ENCODE measurements around the gene DGKB. TPM values are rescaled to one million over a fixed set of nuclear protein-coding genes. Genes with fewer than 3 reads are reported as not detected.

DGKB gene
- total and polyA plus RNA-seq, 8 donors, result 0.16 to 1.3 (median 0.40) TPM

GRCh38 chr7:14835384-14835783 is 67.2 kb downstream of the DGKB start:
- 85 to 92% methylated on average over 5 of the region's 5 CpGs for whole genome bisulfite sequencing, 2 donors
- no peaks in the 10 kb centered on the region for H3K4me1 ChIP-seq
- DNase-seq (no peak), FAIRE-seq (no peak), ATAC-seq (no peak)
- no peak overlapping the region for H3K4me3 ChIP-seq
- TF ChIP-seq, protein P1, sequence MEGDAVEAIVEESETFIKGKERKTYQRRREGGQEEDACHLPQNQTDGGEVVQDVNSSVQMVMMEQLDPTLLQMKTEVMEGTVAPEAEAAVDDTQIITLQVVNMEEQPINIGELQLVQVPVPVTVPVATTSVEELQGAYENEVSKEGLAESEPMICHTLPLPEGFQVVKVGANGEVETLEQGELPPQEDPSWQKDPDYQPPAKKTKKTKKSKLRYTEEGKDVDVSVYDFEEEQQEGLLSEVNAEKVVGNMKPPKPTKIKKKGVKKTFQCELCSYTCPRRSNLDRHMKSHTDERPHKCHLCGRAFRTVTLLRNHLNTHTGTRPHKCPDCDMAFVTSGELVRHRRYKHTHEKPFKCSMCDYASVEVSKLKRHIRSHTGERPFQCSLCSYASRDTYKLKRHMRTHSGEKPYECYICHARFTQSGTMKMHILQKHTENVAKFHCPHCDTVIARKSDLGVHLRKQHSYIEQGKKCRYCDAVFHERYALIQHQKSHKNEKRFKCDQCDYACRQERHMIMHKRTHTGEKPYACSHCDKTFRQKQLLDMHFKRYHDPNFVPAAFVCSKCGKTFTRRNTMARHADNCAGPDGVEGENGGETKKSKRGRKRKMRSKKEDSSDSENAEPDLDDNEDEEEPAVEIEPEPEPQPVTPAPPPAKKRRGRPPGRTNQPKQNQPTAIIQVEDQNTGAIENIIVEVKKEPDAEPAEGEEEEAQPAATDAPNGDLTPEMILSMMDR (IDR thresholded peaks at IDR 0.05), result no peak
- intact Hi-C loops (cut with DNase I), result no loop called here
- no peak overlapping the region for H3K27ac ChIP-seq
- H3K9me3 ChIP-seq, result no peaks in the 10 kb centered on the region
- H3K27me3 ChIP-seq, result no peaks in the 10 kb centered on the region
- H3K36me3 ChIP-seq, result no peaks in the 10 kb centered on the region

DNA sequence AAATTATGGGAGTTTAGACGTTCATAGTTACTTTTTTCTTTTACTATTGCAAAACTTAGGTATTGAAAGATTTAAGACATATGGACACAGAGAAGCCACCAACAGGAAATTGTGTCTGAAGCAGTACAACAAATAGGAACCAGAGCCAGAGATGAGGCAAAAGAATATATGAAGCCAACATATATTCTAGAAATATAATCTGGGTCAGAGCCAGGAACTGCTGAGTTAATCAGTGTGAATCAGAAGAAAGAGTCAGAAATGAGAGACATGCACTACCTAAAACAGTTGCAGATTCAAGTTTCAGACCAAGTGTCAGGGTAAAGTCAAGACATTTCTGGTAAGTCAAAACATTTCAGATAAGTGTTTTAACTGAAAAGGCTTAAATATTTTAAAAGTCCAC is 67.7 kb downstream of the DGKB start:
- Histone ChIP-seq H3K4me3 (no peak overlapping the region), H3K27ac (no peak overlapping the region), H3K27me3 (no peaks in the 10 kb centered on the region), H3K9me3 (no peaks in the 10 kb centered on the region), H3K4me1 (no peaks in the 10 kb centered on the region), H3K36me3 (no peaks in the 10 kb centered on the region)
- TF ChIP-seq, protein P1 (IDR thresholded peaks at IDR 0.05), result no peak
- intact Hi-C loops (cut with DNase I), result no loop called here
- DNase-seq (no peak), ATAC-seq (no peak), FAIRE-seq (no peak)
- WGBS, 2 donors, result 59 to 70% methylated on average over 1 of the region's 1 CpG

DNA sequence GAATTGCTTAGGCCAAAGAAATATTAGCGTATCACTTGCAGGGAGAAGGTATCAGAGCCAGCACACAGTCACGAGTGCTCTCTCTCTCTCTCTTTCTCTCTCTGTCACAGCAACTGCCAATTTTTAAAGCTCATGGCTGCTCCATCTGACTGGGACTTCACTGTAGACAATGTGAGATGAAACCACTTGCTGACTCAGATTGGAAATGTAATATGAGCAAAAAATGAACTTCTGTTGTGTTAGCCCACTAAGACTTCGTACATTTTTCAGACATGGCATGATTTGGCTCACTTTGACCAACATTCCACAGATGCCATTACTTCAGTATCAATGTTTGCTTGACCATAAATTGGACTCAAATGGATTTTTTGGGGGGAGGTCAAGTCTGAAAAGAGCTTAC is 68.1 kb downstream of the DGKB start:
- no peak for ATAC-seq
- Histone ChIP-seq H3K4me3 (no peak overlapping the region), H3K27me3 (no peaks in the 10 kb centered on the region), H3K9me3 (no peaks in the 10 kb centered on the region), H3K36me3 (no peaks in the 10 kb centered on the region), H3K27ac (no peak overlapping the region), H3K4me1 (no peaks in the 10 kb centered on the region)
- DNase-seq, result no peak
- intact Hi-C loops (cut with DNase I), result no loop called here
- FAIRE-seq, result no peak
- 44 to 64% methylated on average over 3 of the region's 3 CpGs for WGBS, 2 donors
- TF ChIP-seq, protein P1 (IDR thresholded peaks at IDR 0.05), result no peak

- no peak for DNase-seq
- ATAC-seq, result no peak
- TF ChIP-seq, protein P1 (IDR thresholded peaks at IDR 0.05), result no peak
- Histone ChIP-seq H3K9me3 (no peaks in the 10 kb centered on the region), H3K4me3 (no peak overlapping the region), H3K27me3 (no peaks in the 10 kb centered on the region), H3K36me3 (no peaks in the 10 kb centered on the region), H3K27ac (no peak overlapping the region), H3K4me1 (no peaks in the 10 kb centered on the region)
- intact Hi-C loops (cut with DNase I), result no loop called here
- no peak for FAIRE-seq
- 85 to 88% methylated on average over 3 of the region's 3 CpGs for WGBS, 2 donors
These were observed 68.8 kb downstream of the DGKB start for GRCh38 chr7:14833707-14834106.

GRCh38 chr7:14828053-14828452 is 74.5 kb downstream of the DGKB start:
- H3K36me3 ChIP-seq, result no peaks in the 10 kb centered on the region
- no peak for FAIRE-seq
- DNase-seq, result no peak
- no peak overlapping the region for H3K27ac ChIP-seq
- intact Hi-C loops (cut with DNase I), result no loop called here
- TF ChIP-seq, protein P1 (IDR thresholded peaks at IDR 0.05), result no peak
- 87 to 90% methylated on average over 2 of the region's 2 CpGs for WGBS, 2 donors
- H3K4me1 ChIP-seq, result peaks cover 0 to 3% (median 2%) of the 10 kb centered on the region in 3 donors
- no peak for ATAC-seq
- H3K4me3 ChIP-seq, result no peak overlapping the region
- no peaks in the 10 kb centered on the region for H3K9me3 ChIP-seq
- no peaks in the 10 kb centered on the region for H3K27me3 ChIP-seq
